Caco-2 (cell line): ENCODE measurements around the gene CCDC73. TPM values are rescaled to one million over a fixed set of nuclear protein-coding genes. Genes with fewer than 3 reads are reported as not detected.
"Not testable (repeated sequence)": the region's sequence is repeated elsewhere in the genome, so short reads cannot be mapped to it uniquely, and the experiment has no call there.

Source experiments
- BruUV-seq: library from RNA; stranded (reverse); fragments of 400-500 nt; replicated peaks from 2 replicates; lab custom pipeline; 2021; lab: Mats Ljungman, UMichigan
- CTCF ChIA-PET: fragments of 300-600 bp; sonication (Branson Sonifier 250); formaldehyde crosslinking; loops from one replicate; lab custom pipeline; 2022; ENCODE audit warnings: antibody characterized with exemption; lab: Charles Lee
- POLR2A ChIA-PET: fragments of 300-600 bp; sonication (Branson Sonifier 250); formaldehyde crosslinking; loops from one replicate; lab custom pipeline; 2022; ENCODE audit warnings: antibody characterized with exemption; lab: Charles Lee
- DNase-seq, 2 experiments: peaks; one replicate each; pipeline versions ENCODE4 v3.0.0 to v3.0.0-alpha.2; 2020 to 2022
- H3K27me3 ChIP-seq: replicated peaks from 2 replicates; pipeline ENCODE4 v1.6.0; 2011; ENCODE audit warnings: low read length; ENCODE audit not compliant: control insufficient read depth, insufficient read depth
- H3K36me3 ChIP-seq: 2 replicates; pipeline ENCODE4 v1.5.1; 2011; ENCODE audit warnings: low read length; ENCODE audit not compliant: control insufficient read depth, insufficient read depth
- H3K4me1 ChIP-seq: fragments of 250-450 bp; sonication (Bioruptor Pico); 2 replicates; pipeline ENCODE4 v1.5.1; 2020; ENCODE audit warnings: mild to moderate bottlenecking
- H3K4me3 ChIP-seq: 2 replicates; pipeline ENCODE4 v1.5.1; 2011; ENCODE audit warnings: low read depth, mild to moderate bottlenecking, control low read depth, low read length
- H3K9me3 ChIP-seq: fragments of 250-450 bp; sonication (Bioruptor Pico); 2 replicates; pipeline ENCODE4 v1.5.1; 2020; ENCODE audit warnings: mild to moderate bottlenecking, moderate library complexity
- H3K27ac Mint-ChIP-seq: one replicate; pipeline ENCODE4 v1.8.0; 2022; ENCODE audit warnings: mixed read lengths; ENCODE audit not compliant: unreplicated experiment
- H3K27me3 Mint-ChIP-seq: one replicate; pipeline ENCODE4 v1.8.0; 2022; ENCODE audit warnings: mixed read lengths; ENCODE audit not compliant: insufficient read depth, unreplicated experiment
- H3K36me3 Mint-ChIP-seq: one replicate; pipeline ENCODE4 v1.8.0; 2022; ENCODE audit warnings: mild to moderate bottlenecking, mixed read lengths; ENCODE audit not compliant: insufficient read depth, unreplicated experiment
- H3K4me1 Mint-ChIP-seq: one replicate; pipeline ENCODE4 v1.8.0; 2022; ENCODE audit warnings: low read depth, mixed read lengths; ENCODE audit not compliant: unreplicated experiment
- H3K4me3 Mint-ChIP-seq: one replicate; pipeline ENCODE4 v1.8.0; 2022; ENCODE audit warnings: mild to moderate bottlenecking, moderate library complexity, mixed read lengths; ENCODE audit not compliant: unreplicated experiment
- H3K9me3 Mint-ChIP-seq: one replicate; pipeline ENCODE4 v1.8.0; 2022; ENCODE audit warnings: mixed read lengths; ENCODE audit not compliant: unreplicated experiment
- intact Hi-C: fragments of 100-400 bp; cut with micrococcal nuclease; formaldehyde crosslinking; loops from one replicate; pipeline ENCODE4 v1.10.0; 2022; ENCODE audit not compliant: unreplicated experiment
- total RNA-seq: library from RNA; stranded (reverse); gene quantifications from 2 replicates; pipeline ENCODE4 v1.2.3, GENCODE V29; 2022
- TF ChIP-seq, protein P1 (sequence below), 2 experiments: fragments of 200-600 bp in 1 of 2; IDR thresholded peaks; 1 replicate in 1 of 2; 2 replicates in 1 of 2; pipeline versions ENCODE4 v1.5.1 to v1.8.0; 2011 to 2022; ENCODE audit warnings: antibody characterized with exemption in 1 of 2, control low read depth in 1 of 2, inconsistent platforms in 1 of 2, low read depth in 1 of 2, low read length in 1 of 2, mild to moderate bottlenecking in 1 of 2, moderate library complexity in 1 of 2; ENCODE audit not compliant: insufficient read depth in 1 of 2, severe bottlenecking in 1 of 2, unreplicated experiment in 1 of 2

CCDC73 gene
- total RNA-seq, 1 experiment from 2014 or later: not detected

DNA sequence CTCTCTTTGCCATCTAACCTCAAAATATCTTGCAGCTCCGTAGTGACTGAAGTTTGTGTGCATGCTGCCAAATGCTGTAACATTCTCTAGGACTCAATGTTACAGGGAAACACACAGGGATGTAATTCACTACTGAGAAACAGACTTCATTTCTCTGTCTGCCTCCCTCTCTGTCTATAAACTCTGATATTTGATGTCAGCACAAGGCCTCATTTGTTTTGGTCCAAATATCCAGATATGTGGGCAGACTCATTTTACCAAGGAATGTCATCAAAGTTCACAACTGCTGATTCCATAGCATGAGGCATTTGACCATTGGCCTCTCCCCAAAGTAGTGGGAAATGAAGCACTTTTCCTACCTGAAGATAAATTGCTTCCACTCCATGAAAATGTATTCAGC lies 32.8 kb upstream of the CCDC73 start:
- H3K36me3 Mint-ChIP-seq: no peaks in the 10 kb centered on the region
- TF ChIP-seq, protein P1, sequence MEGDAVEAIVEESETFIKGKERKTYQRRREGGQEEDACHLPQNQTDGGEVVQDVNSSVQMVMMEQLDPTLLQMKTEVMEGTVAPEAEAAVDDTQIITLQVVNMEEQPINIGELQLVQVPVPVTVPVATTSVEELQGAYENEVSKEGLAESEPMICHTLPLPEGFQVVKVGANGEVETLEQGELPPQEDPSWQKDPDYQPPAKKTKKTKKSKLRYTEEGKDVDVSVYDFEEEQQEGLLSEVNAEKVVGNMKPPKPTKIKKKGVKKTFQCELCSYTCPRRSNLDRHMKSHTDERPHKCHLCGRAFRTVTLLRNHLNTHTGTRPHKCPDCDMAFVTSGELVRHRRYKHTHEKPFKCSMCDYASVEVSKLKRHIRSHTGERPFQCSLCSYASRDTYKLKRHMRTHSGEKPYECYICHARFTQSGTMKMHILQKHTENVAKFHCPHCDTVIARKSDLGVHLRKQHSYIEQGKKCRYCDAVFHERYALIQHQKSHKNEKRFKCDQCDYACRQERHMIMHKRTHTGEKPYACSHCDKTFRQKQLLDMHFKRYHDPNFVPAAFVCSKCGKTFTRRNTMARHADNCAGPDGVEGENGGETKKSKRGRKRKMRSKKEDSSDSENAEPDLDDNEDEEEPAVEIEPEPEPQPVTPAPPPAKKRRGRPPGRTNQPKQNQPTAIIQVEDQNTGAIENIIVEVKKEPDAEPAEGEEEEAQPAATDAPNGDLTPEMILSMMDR (IDR thresholded peaks at IDR 0.05; ENCODE audit: insufficient read depth in 1 of 2, low read depth in 1 of 2, low read length in 1 of 2, severe bottlenecking in 1 of 2, unreplicated experiment in 1 of 2): no peak
- intact Hi-C loops: no loop called here
- peaks cover 11% of the 10 kb centered on the region for H3K4me1 Mint-ChIP-seq
- H3K27me3 Mint-ChIP-seq: no peaks in the 10 kb centered on the region
- Histone ChIP-seq H3K4me1 (peaks cover 5% of the 10 kb centered on the region), H3K4me3 (no peak overlapping the region), H3K27me3 (no peaks in the 10 kb centered on the region), H3K9me3 (no peaks in the 10 kb centered on the region), H3K36me3 (no peaks in the 10 kb centered on the region; the same call in 1 of the 2 replicates)
- H3K27ac Mint-ChIP-seq: no peak overlapping the region
- H3K4me3 Mint-ChIP-seq: no peak overlapping the region
- DNase-seq: no peak
- ChIA-PET CTCF (no interaction called here), POLR2A (no interaction called here)
- BruUV-seq: no TSS peak
- no peaks in the 10 kb centered on the region for H3K9me3 Mint-ChIP-seq

DNA sequence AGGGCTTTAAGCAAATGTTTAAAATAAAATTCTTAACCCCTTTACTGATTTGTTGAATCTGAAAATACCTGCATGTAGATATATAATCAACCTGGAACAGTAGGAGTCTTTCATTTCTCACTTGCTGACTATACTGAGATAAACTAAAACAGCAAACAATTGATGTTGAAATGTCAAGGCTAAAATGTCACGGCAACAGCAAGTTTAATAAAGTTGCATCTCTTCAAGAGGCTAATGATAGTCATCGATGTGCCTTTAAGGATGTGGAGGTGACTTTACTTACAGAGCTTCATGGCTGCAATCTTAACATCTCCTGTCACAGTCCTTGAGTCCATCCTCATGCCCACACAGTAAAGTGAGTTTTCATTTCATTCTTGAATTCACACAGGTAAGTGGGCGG lies 31.7 kb upstream of the CCDC73 start:
- BruUV-seq: no TSS peak
- intact Hi-C loops: no loop called here
- Mint-ChIP-seq H3K36me3 (no peaks in the 10 kb centered on the region), H3K4me1 (peaks cover 7% of the 10 kb centered on the region), H3K27me3 (no peaks in the 10 kb centered on the region), H3K27ac (no peak overlapping the region), H3K4me3 (no peak overlapping the region), H3K9me3 (no peaks in the 10 kb centered on the region)
- DNase-seq: no peak
- peaks cover 5% of the 10 kb centered on the region for H3K4me1 ChIP-seq
- H3K4me3 ChIP-seq: no peak overlapping the region
- H3K9me3 ChIP-seq: no peaks in the 10 kb centered on the region
- H3K27me3 ChIP-seq: no peaks in the 10 kb centered on the region
- CTCF ChIA-PET: no interaction called here
- TF ChIP-seq, protein P1 (IDR thresholded peaks at IDR 0.05; ENCODE audit: insufficient read depth in 1 of 2, low read depth in 1 of 2, low read length in 1 of 2, severe bottlenecking in 1 of 2, unreplicated experiment in 1 of 2): no peak
- POLR2A ChIA-PET: no interaction called here
- H3K36me3 ChIP-seq: no peaks in the 10 kb centered on the region

DNA sequence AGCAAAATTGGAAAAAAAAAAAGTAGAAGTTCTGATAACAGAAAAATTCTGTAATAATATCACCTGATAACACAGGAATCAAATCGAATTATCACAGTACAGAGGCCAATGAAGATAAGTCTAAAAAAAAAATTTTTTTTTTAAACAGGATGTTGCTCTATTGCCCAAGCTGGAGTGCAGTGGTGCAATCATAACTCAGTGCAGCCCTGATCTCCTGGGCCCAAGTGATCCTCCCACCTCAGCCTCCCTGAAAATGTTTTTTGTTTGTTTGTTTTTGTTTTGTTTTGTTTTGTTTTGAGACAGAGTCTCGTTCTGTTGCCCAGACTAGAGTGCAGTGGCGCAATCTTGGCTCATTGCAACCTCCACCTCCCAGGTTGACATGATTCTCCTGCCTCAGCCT lies 29.2 kb upstream of the CCDC73 start:
- CTCF ChIA-PET, H3K36me3 Mint-ChIP-seq, POLR2A ChIA-PET, H3K27me3 Mint-ChIP-seq, H3K4me3 Mint-ChIP-seq, H3K9me3 Mint-ChIP-seq, H3K4me3 ChIP-seq, intact Hi-C loops, DNase-seq, H3K27ac Mint-ChIP-seq, H3K9me3 ChIP-seq, H3K4me1 Mint-ChIP-seq, BruUV-seq, H3K27me3 ChIP-seq, H3K4me1 ChIP-seq, H3K36me3 ChIP-seq: not testable (repeated sequence)
